Measurements from ENCODE around the gene RALA.
"Not testable (repeated sequence)": the region's sequence is repeated elsewhere in the genome, so short reads cannot be mapped to it uniquely, and the experiment has no call there.

Gene RALA

DNA sequence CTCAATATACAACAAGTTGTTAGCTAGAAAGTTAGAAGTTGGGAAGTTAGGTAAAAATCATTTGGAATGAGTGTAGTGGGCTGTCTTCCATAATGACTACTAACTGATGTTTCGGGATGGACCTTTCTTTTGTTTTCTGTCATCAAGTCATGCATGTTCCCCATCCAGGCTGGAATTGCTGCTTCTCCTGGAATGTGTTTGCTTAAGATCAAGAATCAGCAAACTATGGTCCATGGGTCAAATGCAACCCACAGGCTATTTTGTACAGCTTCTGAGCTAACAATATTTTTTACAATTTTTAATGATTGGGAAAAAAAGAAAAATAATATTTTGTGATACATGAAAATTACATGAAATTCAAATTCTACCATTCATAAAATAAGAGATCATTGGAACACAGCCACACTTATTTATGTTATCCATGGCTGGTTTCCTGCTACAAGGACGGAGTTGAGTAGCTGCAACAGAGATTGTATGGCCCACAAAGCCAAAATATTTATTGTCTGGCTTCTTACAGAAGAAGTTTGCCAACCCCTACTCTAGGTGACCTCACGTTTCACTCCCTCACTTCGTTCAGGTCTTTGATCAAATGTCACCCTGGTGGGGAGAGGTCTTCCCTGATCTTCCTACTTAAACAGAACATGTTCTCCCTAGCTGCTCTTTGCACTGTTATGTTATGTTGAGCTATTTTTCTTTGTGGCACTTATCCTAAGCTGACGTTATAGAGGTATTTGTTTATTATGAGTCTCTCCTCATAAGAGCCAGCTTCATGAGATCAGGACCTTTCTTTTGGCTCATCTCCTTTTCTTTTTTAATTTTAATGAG, 127.1 kb downstream of the RALA start:
- Mint-ChIP-seq H3K9me3 (no peaks in the 10 kb centered on the region), H3K27ac (no peak overlapping the region), H3K27me3 (ENCODE audit: low read depth) (no peaks in the 10 kb centered on the region), H3K4me3 (no peak overlapping the region), H3K36me3 (ENCODE audit: low read depth) (no peaks in the 10 kb centered on the region), H3K4me1 (ENCODE audit: low read depth) (peaks cover 8% of the 10 kb centered on the region)
- no peak for DNase-seq (ENCODE audit: low spot score)

DNA sequence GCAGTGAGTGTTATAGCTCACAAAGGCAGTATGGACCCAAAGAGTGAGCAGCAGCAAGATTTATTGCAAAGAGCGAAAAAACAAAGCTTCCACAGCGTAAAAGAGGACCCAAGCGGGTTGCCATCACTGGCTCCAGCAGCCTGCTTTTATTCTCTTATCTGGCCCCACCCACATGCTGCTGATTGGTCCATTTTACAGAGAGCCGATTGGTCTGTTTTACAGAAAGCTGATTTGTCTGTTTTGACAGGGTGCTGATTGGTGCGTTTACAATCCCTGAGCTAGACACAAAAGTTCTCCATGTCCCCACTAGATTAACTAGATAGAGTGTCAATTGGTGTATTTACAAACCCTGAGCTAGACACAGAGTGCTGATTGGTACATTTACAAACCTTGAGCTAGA, 129.9 kb downstream of the RALA start:
- H3K9me3 Mint-ChIP-seq; H3K27me3 Mint-ChIP-seq (ENCODE audit: low read depth); DNase-seq (ENCODE audit: low spot score); H3K4me1 Mint-ChIP-seq (ENCODE audit: low read depth); H3K27ac Mint-ChIP-seq; H3K36me3 Mint-ChIP-seq (ENCODE audit: low read depth); H3K4me3 Mint-ChIP-seq: not testable (repeated sequence)

DNA sequence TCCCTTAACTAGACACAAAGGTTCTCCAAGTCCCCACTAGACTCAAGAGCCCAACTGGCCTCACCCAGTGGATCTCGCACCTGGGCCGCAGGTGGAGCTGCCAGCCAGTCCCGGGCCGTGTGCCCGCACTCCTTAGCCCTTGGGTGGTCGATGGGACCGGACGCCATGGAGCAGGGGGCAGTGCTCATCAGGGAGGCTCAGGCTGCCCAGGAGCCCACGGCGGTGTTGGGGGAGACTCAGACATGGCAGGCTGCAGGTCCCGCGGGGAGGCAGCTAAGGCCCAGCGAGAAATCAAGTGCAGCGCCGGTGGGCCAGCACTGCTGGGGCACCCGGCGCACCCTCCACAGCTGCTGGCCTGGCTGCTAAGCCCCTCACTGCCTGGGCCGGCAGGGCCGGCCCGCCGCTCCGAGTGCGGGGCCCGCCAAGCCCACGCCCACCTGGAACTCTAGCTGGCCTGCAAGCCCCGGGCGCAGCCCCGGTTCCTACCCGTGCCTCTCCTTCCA, 130.5 kb downstream of the RALA start:
- H3K4me3 Mint-ChIP-seq = no peak overlapping the region
- H3K36me3 Mint-ChIP-seq (ENCODE audit: low read depth) = no peaks in the 10 kb centered on the region
- no peak overlapping the region for H3K27ac Mint-ChIP-seq
- DNase-seq (ENCODE audit: low spot score) = no peak
- no peaks in the 10 kb centered on the region for H3K9me3 Mint-ChIP-seq
- H3K27me3 Mint-ChIP-seq (ENCODE audit: low read depth) = no peaks in the 10 kb centered on the region
- H3K4me1 Mint-ChIP-seq (ENCODE audit: low read depth) = peaks cover 5% of the 10 kb centered on the region

- H3K9me3 Mint-ChIP-seq = no peaks in the 10 kb centered on the region
- no peak overlapping the region for H3K27ac Mint-ChIP-seq
- no peaks in the 10 kb centered on the region for H3K27me3 Mint-ChIP-seq (ENCODE audit: low read depth)
- no peak for DNase-seq (ENCODE audit: low spot score)
- peaks cover 5% of the 10 kb centered on the region for H3K4me1 Mint-ChIP-seq (ENCODE audit: low read depth)
- no peaks in the 10 kb centered on the region for H3K36me3 Mint-ChIP-seq (ENCODE audit: low read depth)
- H3K4me3 Mint-ChIP-seq = no peak overlapping the region
Observed at GRCh38 chr7:39754326-39755120, 131.2 kb downstream of the RALA start.

- Mint-ChIP-seq H3K4me1 (ENCODE audit: low read depth) (peaks cover 5% of the 10 kb centered on the region), H3K4me3 (no peak overlapping the region), H3K36me3 (ENCODE audit: low read depth) (no peaks in the 10 kb centered on the region), H3K27ac (no peak overlapping the region), H3K9me3 (no peaks in the 10 kb centered on the region), H3K27me3 (ENCODE audit: low read depth) (no peaks in the 10 kb centered on the region)
- no peak for DNase-seq (ENCODE audit: low spot score)
Observed at GRCh38 chr7:39757604-39758003, 134.2 kb downstream of the RALA start.
